Astrocyte of the cerebellum (primary cell): ENCODE data around the gene AFDN.

Experiments used
- DNase-seq: peaks from one replicate; pipeline ENCODE4 v3.0.0-alpha.2; 2011; ENCODE audit warnings: low read depth
- H3K4me3 ChIP-seq: 2 replicates; pipeline ENCODE4 v1.5.1; 2011; ENCODE audit warnings: mild to moderate bottlenecking, low read depth, low read length, moderate library complexity
- in situ Hi-C: cut with HindIII; loops from 2 replicates; pipeline ENCODE4 v1.10.0; 2017; ENCODE audit warnings: low sequenced_read_pairs
- TF ChIP-seq, protein P1 (sequence below): IDR thresholded peaks from 2 replicates; pipeline ENCODE4 v1.5.1; 2012; ENCODE audit warnings: low read length, low read depth, moderate library complexity, mild to moderate bottlenecking; ENCODE audit errors: missing control alignments

Gene AFDN

GRCh38 chr6:167954151-167954550 lies 127.4 kb downstream of the AFDN start:
- in situ Hi-C loops, result no loop called here
- TF ChIP-seq, protein P1, sequence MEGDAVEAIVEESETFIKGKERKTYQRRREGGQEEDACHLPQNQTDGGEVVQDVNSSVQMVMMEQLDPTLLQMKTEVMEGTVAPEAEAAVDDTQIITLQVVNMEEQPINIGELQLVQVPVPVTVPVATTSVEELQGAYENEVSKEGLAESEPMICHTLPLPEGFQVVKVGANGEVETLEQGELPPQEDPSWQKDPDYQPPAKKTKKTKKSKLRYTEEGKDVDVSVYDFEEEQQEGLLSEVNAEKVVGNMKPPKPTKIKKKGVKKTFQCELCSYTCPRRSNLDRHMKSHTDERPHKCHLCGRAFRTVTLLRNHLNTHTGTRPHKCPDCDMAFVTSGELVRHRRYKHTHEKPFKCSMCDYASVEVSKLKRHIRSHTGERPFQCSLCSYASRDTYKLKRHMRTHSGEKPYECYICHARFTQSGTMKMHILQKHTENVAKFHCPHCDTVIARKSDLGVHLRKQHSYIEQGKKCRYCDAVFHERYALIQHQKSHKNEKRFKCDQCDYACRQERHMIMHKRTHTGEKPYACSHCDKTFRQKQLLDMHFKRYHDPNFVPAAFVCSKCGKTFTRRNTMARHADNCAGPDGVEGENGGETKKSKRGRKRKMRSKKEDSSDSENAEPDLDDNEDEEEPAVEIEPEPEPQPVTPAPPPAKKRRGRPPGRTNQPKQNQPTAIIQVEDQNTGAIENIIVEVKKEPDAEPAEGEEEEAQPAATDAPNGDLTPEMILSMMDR, result no peak
- DNase-seq, result no peak
- no peak overlapping the region for H3K4me3 ChIP-seq

DNA sequence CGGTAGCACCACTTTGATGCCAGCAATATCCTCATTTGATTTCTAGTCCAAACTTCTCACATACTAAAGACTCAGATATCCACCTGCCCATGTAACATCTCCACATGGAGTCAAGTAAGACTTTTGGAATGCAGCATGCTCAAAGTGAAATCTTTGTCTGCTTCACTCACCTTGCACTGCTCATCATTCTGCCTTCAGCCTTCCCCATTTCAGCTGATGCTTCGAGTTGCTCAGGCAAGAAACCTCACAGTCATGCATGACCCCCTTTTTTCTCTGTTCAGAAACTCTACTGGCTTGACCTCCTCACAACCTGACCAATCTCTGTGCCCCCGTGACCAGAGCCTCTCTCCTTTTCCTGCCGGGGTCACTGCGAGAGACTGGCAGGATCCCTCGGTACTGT lies 129.8 kb downstream of the AFDN start:
- TF ChIP-seq, protein P1, result no peak
- in situ Hi-C loops, result no loop called here
- DNase-seq, result no peak
- H3K4me3 ChIP-seq, result no peak overlapping the region

DNA sequence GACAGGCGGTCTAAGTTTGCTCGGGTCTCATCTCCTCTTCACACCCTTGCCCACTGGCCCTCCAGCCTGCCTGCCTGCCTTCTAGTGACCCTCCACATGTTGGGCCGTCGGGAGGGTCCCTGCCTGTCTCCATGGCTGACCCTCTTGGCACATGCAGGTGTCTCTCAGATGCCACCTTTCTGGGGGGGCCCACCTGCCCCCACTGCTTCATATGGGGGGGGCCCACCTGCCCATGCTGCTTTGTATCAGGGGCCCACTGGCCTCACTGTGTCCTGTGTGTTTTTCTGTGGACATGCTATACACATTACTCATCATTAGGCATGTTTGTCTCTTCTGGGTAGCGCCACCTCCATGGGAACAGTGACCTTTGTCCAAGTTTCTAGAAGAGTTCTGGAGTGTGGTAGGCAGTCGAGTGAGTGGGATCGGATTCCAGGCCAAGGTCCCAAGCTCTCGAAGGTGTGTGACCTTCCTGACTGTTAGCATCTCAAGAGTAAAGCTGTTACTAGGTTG lies 130.3 kb downstream of the AFDN start:
- in situ Hi-C loops, result no loop called here
- DNase-seq, result no peak
- H3K4me3 ChIP-seq, result no peak overlapping the region
- TF ChIP-seq, protein P1, result no peak

DNA sequence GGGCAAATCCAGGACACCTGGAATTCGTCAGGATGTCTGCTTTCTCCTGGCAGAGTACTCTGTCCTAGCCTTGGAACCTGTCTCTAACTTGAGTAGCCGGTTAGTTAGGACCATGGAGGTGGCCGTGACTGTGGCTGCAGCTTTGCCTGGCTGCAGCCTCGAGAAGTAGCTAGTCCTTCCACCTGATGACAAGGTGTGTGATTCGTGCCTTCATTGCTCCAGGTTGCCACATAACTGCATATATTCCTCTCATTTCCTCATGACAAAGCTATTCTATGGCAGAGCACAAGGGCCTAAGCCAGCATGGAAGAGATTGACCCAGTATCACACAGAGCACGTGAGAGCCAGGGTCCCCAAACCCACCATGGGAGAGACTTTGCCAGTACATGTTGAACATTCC lies 130.9 kb downstream of the AFDN start:
- TF ChIP-seq, protein P1, result no peak
- no peak overlapping the region for H3K4me3 ChIP-seq
- DNase-seq, result no peak
- in situ Hi-C loops, result no loop called here

DNA sequence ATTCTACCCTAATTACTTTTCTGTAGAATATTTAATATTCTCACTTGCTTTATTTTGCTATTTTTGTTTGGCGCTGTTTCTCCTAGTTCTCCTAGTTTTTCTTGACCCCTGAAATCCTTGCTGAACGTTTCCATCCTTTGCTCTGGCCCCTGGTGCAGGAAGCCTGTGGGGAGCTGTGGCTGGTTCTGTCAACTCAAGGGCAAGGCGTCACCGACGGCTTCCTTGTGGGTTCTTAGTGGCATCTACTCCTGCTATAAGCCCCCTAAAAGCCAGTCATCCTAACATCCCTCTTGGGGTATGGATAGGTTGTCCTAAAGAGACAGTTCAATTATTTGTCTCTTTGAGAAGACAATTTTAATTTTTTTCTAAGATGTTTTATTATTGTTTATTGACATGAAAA lies 133.9 kb downstream of the AFDN start:
- TF ChIP-seq, protein P1, result no peak
- no peak for DNase-seq
- H3K4me3 ChIP-seq, result no peak overlapping the region
- in situ Hi-C loops, result no loop called here

- no peak overlapping the region for H3K4me3 ChIP-seq
- no peak for DNase-seq
- TF ChIP-seq, protein P1, result no peak
- in situ Hi-C loops, result no loop called here
These were observed 136.0 kb downstream of the AFDN start for GRCh38 chr6:167962711-167963110.
